WTC11 (cell line): ENCODE results near the gene IRF2. TPM values are rescaled to one million over a fixed set of nuclear protein-coding genes. Genes with fewer than 3 reads are reported as not detected.

Experiments used
- ATAC-seq: fragments of 200-7000 bp; cut with Tn5 transposase; 2 replicates; pipeline ENCODE4 v1.10.0; 2021; ENCODE audit warnings: mild to moderate bottlenecking, moderate library complexity
- CTCF ChIA-PET: fragments of 300-600 bp; sonication (Branson Sonifier 250); formaldehyde crosslinking; loops from one replicate; lab custom pipeline; 2021; ENCODE audit warnings: antibody characterized with exemption; lab: Charles Lee
- POLR2A ChIA-PET: fragments of 350-600 bp; sonication (Branson Sonifier 250); formaldehyde crosslinking; loops from one replicate; lab custom pipeline; 2021; ENCODE audit warnings: antibody characterized with exemption; lab: Charles Lee
- DNase-seq: peaks from one replicate; pipeline ENCODE4 v3.0.0; 2021; ENCODE audit warnings: low spot score
- H3K27ac Mint-ChIP-seq: 2 replicates; pipeline ENCODE4 v1.8.0; 2021; ENCODE audit warnings: mixed read lengths
- H3K27me3 Mint-ChIP-seq: 2 replicates; pipeline ENCODE4 v1.8.0; 2021; ENCODE audit warnings: low read depth, mild to moderate bottlenecking, moderate library complexity, mixed read lengths
- H3K36me3 Mint-ChIP-seq: 2 replicates; pipeline ENCODE4 v1.8.0; 2021; ENCODE audit warnings: mixed read lengths
- H3K4me1 Mint-ChIP-seq: 2 replicates; pipeline ENCODE4 v1.8.0; 2022; ENCODE audit warnings: mixed read lengths
- H3K4me3 Mint-ChIP-seq: 2 replicates; pipeline ENCODE4 v1.8.0; 2021; ENCODE audit warnings: mild to moderate bottlenecking, moderate library complexity, mixed read lengths
- H3K9me3 Mint-ChIP-seq: 2 replicates; pipeline ENCODE4 v1.8.0; 2021; ENCODE audit warnings: mixed read lengths
- ATF3 ChIP-seq: sonication (generic); formaldehyde crosslinking; conservative IDR thresholded peaks from 2 replicates; pipeline ENCODE4 v1.8.1; 2022; ENCODE audit warnings: mild to moderate bottlenecking, missing genetic modification reagents
- ELF4 ChIP-seq: sonication (generic); formaldehyde crosslinking; IDR thresholded peaks from 2 replicates; pipeline ENCODE4 v1.8.1; 2022; ENCODE audit warnings: low read depth, mild to moderate bottlenecking, moderate library complexity, missing genetic modification reagents
- EMX1 ChIP-seq: fragments of 250-450 bp; sonication (Bioruptor Pico); IDR thresholded peaks from 2 replicates; pipeline ENCODE4 v1.8.0; 2021; ENCODE audit warnings: mild to moderate bottlenecking
- GABPB1 ChIP-seq: sonication (generic); formaldehyde crosslinking; IDR thresholded peaks from 2 replicates; pipeline ENCODE4 v1.8.1; 2023; ENCODE audit warnings: mild to moderate bottlenecking, missing genetic modification reagents
- KAT7 ChIP-seq: sonication (generic); formaldehyde crosslinking; IDR thresholded peaks from 2 replicates; pipeline ENCODE4 v1.8.1; 2023; ENCODE audit warnings: missing genetic modification reagents, mild to moderate bottlenecking, borderline replicate concordance
- NR3C1 ChIP-seq: sonication (generic); formaldehyde crosslinking; conservative IDR thresholded peaks from 2 replicates; pipeline ENCODE4 v1.8.1; 2023; ENCODE audit warnings: low read depth, mild to moderate bottlenecking, missing genetic modification reagents
- OVOL2 ChIP-seq: fragments of 250-450 bp; sonication (Bioruptor Pico); IDR thresholded peaks from 2 replicates; pipeline ENCODE4 v1.9.0; 2021; ENCODE audit warnings: mild to moderate bottlenecking, borderline replicate concordance
- PRRX2 ChIP-seq: fragments of 250-450 bp; sonication (Bioruptor Pico); IDR thresholded peaks from 2 replicates; pipeline ENCODE4 v1.8.0; 2021; ENCODE audit warnings: mild to moderate bottlenecking
- SMAD4 ChIP-seq: sonication (generic); formaldehyde crosslinking; IDR thresholded peaks from 2 replicates; pipeline ENCODE4 v1.8.0; 2022; ENCODE audit warnings: mild to moderate bottlenecking, missing genetic modification reagents
- TEAD4 ChIP-seq: sonication (generic); formaldehyde crosslinking; IDR thresholded peaks from 2 replicates; pipeline ENCODE4 v1.8.0; 2022; ENCODE audit warnings: mild to moderate bottlenecking, missing genetic modification reagents
- TP53 ChIP-seq: sonication (generic); formaldehyde crosslinking; IDR thresholded peaks from 2 replicates; pipeline ENCODE4 v1.8.1; 2023; ENCODE audit warnings: mild to moderate bottlenecking, missing genetic modification reagents
- ZBTB21 ChIP-seq: sonication (generic); formaldehyde crosslinking; IDR thresholded peaks from 2 replicates; pipeline ENCODE4 v1.8.1; 2023; ENCODE audit warnings: mild to moderate bottlenecking, missing genetic modification reagents, borderline replicate concordance
- ZNF138 ChIP-seq: sonication (generic); formaldehyde crosslinking; conservative IDR thresholded peaks from 2 replicates; pipeline ENCODE4 v1.8.1; 2022; ENCODE audit warnings: mild to moderate bottlenecking, moderate library complexity, missing genetic modification reagents
- ZNF423 ChIP-seq: fragments of 250-450 bp; sonication (Bioruptor Pico); IDR thresholded peaks from 2 replicates; pipeline ENCODE4 v2.1.2; 2022; ENCODE audit warnings: mild to moderate bottlenecking, moderate library complexity
- ZNF425 ChIP-seq: fragments of 250-450 bp; sonication (Bioruptor Pico); conservative IDR thresholded peaks from 2 replicates; pipeline ENCODE4 v1.9.0; 2021; ENCODE audit warnings: mild to moderate bottlenecking
- ZNF671 ChIP-seq: fragments of 250-450 bp; sonication (Bioruptor Pico); IDR thresholded peaks from 2 replicates; pipeline ENCODE4 v1.8.0; 2021; ENCODE audit warnings: mild to moderate bottlenecking
- total RNA-seq: library from RNA; stranded (reverse); gene quantifications from 3 replicates; pipeline ENCODE4 v1.2.3, GENCODE V29; 2021
- TF ChIP-seq, protein P1 (sequence below): fragments of 250-450 bp; sonication (Bioruptor Pico); IDR thresholded peaks from 2 replicates; pipeline ENCODE4 v2.1.2; 2022; ENCODE audit warnings: mild to moderate bottlenecking, moderate library complexity
- TF ChIP-seq, protein P2 (sequence below): sonication (generic); formaldehyde crosslinking; IDR thresholded peaks from 2 replicates; pipeline ENCODE4 v1.8.1; 2023; ENCODE audit warnings: mild to moderate bottlenecking, missing genetic modification reagents
- TF ChIP-seq, protein P3 (sequence below): sonication (generic); formaldehyde crosslinking; IDR thresholded peaks from 2 replicates; pipeline ENCODE4 v1.8.0; 2022; ENCODE audit warnings: mild to moderate bottlenecking, missing genetic modification reagents

The IRF2 gene
- total RNA-seq, 1 experiment from 2014 or later, result 11.8 TPM

GRCh38 chr4:184370711-184371389 is 103.5 kb downstream of the IRF2 start (continued):
- TF ChIP-seq, protein P1, sequence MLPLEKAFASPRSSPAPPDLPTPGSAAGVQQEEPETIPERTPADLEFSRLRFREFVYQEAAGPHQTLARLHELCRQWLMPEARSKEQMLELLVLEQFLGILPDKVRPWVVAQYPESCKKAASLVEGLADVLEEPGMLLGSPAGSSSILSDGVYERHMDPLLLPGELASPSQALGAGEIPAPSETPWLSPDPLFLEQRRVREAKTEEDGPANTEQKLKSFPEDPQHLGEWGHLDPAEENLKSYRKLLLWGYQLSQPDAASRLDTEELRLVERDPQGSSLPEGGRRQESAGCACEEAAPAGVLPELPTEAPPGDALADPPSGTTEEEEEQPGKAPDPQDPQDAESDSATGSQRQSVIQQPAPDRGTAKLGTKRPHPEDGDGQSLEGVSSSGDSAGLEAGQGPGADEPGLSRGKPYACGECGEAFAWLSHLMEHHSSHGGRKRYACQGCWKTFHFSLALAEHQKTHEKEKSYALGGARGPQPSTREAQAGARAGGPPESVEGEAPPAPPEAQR (CRISPR knock-in tag), result no peak

- 0 out of 2 replicates have a peak, but pooled peaks cover 3% of the 10 kb centered on the region for H3K4me1 Mint-ChIP-seq
- CTCF ChIA-PET, result no interaction called here
- POLR2A ChIA-PET, result no interaction called here
- H3K4me3 Mint-ChIP-seq, result no peak overlapping the region
- H3K27ac Mint-ChIP-seq, result no peak overlapping the region
- H3K27me3 Mint-ChIP-seq, result no peaks in the 10 kb centered on the region
- ATAC-seq (no peak), DNase-seq (no peak)
- TF ChIP-seq ELF4 (CRISPR knock-in tag) (no peak), ATF3 (CRISPR knock-in tag) (no peak), KAT7 (CRISPR knock-in tag) (no peak), ZNF423 (no peak), EMX1 (CRISPR knock-in tag) (no peak), TP53 (CRISPR knock-in tag) (no peak), GABPB1 (CRISPR knock-in tag) (no peak), ZNF671 (CRISPR knock-in tag) (no peak), PRRX2 (no peak), NR3C1 (CRISPR knock-in tag) (no peak), ZNF138 (CRISPR knock-in tag) (no peak), TEAD4 (CRISPR knock-in tag) (no peak), ZNF425 (CRISPR knock-in tag) (no peak), SMAD4 (no peak), ZBTB21 (CRISPR knock-in tag) (no peak), OVOL2 (CRISPR knock-in tag) (no peak)
- TF ChIP-seq, protein P2, sequence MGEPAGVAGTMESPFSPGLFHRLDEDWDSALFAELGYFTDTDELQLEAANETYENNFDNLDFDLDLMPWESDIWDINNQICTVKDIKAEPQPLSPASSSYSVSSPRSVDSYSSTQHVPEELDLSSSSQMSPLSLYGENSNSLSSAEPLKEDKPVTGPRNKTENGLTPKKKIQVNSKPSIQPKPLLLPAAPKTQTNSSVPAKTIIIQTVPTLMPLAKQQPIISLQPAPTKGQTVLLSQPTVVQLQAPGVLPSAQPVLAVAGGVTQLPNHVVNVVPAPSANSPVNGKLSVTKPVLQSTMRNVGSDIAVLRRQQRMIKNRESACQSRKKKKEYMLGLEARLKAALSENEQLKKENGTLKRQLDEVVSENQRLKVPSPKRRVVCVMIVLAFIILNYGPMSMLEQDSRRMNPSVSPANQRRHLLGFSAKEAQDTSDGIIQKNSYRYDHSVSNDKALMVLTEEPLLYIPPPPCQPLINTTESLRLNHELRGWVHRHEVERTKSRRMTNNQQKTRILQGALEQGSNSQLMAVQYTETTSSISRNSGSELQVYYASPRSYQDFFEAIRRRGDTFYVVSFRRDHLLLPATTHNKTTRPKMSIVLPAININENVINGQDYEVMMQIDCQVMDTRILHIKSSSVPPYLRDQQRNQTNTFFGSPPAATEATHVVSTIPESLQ, result no peak
- TF ChIP-seq, protein P3, sequence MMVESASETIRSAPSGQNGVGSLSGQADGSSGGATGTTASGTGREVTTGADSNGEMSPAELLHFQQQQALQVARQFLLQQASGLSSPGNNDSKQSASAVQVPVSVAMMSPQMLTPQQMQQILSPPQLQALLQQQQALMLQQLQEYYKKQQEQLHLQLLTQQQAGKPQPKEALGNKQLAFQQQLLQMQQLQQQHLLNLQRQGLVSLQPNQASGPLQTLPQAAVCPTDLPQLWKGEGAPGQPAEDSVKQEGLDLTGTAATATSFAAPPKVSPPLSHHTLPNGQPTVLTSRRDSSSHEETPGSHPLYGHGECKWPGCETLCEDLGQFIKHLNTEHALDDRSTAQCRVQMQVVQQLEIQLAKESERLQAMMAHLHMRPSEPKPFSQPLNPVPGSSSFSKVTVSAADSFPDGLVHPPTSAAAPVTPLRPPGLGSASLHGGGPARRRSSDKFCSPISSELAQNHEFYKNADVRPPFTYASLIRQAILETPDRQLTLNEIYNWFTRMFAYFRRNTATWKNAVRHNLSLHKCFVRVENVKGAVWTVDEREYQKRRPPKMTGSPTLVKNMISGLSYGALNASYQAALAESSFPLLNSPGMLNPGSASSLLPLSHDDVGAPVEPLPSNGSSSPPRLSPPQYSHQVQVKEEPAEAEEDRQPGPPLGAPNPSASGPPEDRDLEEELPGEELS (CRISPR knock-in tag), result no peak
- peaks cover 16% of the 10 kb centered on the region for H3K9me3 Mint-ChIP-seq
- H3K36me3 Mint-ChIP-seq, result peaks cover 7% of the 10 kb centered on the region; the same call in 1 of the 2 replicates
These were observed 104.5 kb downstream of the IRF2 start for GRCh38 chr4:184369871-184370270.
